Measurements from ENCODE around the gene CCR1. TPM values are rescaled to one million over a fixed set of nuclear protein-coding genes. Genes with fewer than 3 reads are reported as not detected.

CCR1 gene
- total and polyA plus RNA-seq, 2 of the 13 experiments (the other 11 are each of a cell fraction or from before 2014, with no cell fraction given), result not detected

DNA sequence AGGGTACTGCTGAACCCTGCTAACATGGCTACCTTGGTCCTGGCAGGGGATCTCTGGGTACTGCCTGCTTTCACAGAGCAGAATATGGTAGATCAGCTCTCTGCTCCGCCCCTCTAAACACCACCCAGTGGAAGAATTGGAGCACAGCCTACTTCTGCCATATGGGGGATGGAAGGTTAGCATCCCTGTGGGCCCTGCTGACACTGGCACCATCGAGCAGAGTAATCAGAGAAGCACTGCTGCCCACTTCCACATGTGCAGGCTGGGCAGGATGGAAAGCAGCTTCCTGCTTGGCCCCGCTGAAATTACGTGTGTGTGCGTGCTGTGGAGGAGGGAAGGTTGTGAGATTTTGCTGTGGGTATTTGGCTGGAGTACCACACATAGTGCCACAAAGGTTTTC, 24.8 kb downstream of the CCR1 start:
- Histone ChIP-seq H3K4me1 (ENCODE audit: insufficient read depth, low read length) (no peaks in the 10 kb centered on the region), H3K4me3 (replicated peaks in 1 of 3; ENCODE audit: insufficient read depth in 1 of 3, low read depth in 2 of 3, low read length in 3 of 3) (no peak overlapping the region), H3K27ac (ENCODE audit: extremely low read length, insufficient read depth, low read length) (no peak overlapping the region), H3K36me3 (replicated peaks in 1 of 2; ENCODE audit: control insufficient read depth in 1 of 2, insufficient read depth in 2 of 2, low read length in 2 of 2) (no peaks in the 10 kb centered on the region), H4K20me1 (ENCODE audit: insufficient read depth, low read length) (no peaks in the 10 kb centered on the region), H3K27me3 (ENCODE audit: control insufficient read depth in 1 of 2, insufficient read depth in 2 of 2, low read length in 2 of 2) (no peaks in the 10 kb centered on the region), H3K4me2 (ENCODE audit: low read depth, low read length) (no peak overlapping the region), H3K9ac (ENCODE audit: insufficient read depth, low read depth, low read length) (no peak overlapping the region), H3K79me2 (ENCODE audit: insufficient read depth, low read length) (no peaks in the 10 kb centered on the region), H3K9me3 (ENCODE audit: low read length) (no peaks in the 10 kb centered on the region), H2AFZ (ENCODE audit: low read length) (no peak overlapping the region)
- WGBS (ENCODE audit: low lambda C conversion rate), result 21% methylated on average over 3 of the region's 5 CpGs
- POLR2A ChIA-PET, result no interaction called here
- in situ Hi-C loops (cut with HindIII; ENCODE audit: extremely low pct_ligation_motif_present, low pct_unique_long_range_greater_than_20kb), result no loop called here
- CTCF ChIA-PET (ENCODE audit: low intra/inter-chr PET ratio, low total read pairs), result no interaction called here
- TF ChIP-seq ZNF891 (CRISPR knock-in tag; IDR thresholded peaks at IDR 0.05), result no peak
- no peak for TF ChIP-seq NCOR1 (IDR thresholded peaks at IDR 0.05; ENCODE audit: borderline replicate concordance, low read length)
- TF ChIP-seq ZNF343 (CRISPR knock-in tag; IDR thresholded peaks at IDR 0.05), result no peak
- intact Hi-C loops (cut with micrococcal nuclease; ENCODE audit: unreplicated experiment), result no loop called here
- 0 out of 3 replicates have a peak, but pooled peaks have one; percentile 38 for ATAC-seq
- no peak for FAIRE-seq
- BruUV-seq (replicated peaks), result no TSS peak
- DNase-seq (ENCODE audit: low spot score), result no peak

DNA sequence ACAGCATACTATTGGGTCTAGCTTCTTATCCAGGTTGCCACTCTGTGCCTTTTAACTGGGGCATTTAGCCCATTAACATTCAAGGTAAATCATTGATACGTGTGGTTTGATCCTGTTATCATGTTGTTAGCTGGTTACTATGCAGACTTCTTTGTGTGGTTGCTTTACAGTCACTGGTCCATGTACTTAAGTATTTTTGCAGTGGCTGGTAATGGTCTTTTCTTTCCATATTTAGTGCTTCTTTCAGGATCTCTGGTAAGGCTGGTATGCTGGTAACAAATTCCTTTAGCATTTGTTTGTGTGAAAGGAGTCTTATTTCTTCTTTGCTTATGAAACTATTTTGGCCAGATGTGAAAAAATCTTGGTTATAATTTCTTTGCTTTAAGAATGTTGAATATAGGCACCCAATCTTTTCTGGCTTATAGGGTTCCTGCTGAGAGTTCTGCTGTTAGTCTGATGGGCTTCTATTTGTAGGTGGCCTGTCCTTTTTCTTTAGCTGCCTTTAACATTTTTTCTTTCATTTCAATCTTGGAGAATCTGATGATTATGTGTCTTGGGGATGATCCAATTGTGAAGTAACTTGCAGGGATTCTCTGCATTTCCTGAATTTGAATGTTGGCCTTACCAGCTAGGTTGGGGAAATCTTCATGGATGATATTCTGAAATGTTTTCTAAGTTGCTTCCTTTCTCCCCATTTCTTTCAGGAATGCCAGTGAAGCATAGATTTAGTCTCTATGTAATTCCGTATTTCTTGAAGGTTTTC, 39.3 kb downstream of the CCR1 start:
- no peaks in the 10 kb centered on the region for H3K27me3 ChIP-seq (ENCODE audit: control insufficient read depth in 1 of 2, insufficient read depth in 2 of 2, low read length in 2 of 2)
- ChIA-PET CTCF (ENCODE audit: low intra/inter-chr PET ratio, low total read pairs) (no interaction called here), POLR2A (no interaction called here)
- H3K79me2 ChIP-seq (ENCODE audit: insufficient read depth, low read length), result no peaks in the 10 kb centered on the region
- no peak overlapping the region for H2AFZ ChIP-seq (ENCODE audit: low read length)
- H3K4me1 ChIP-seq (ENCODE audit: insufficient read depth, low read length), result peaks cover 2% of the 10 kb centered on the region
- WGBS (ENCODE audit: low lambda C conversion rate), result 0% methylated on average over 2 of the region's 2 CpGs
- no peak overlapping the region for H3K4me3 ChIP-seq (replicated peaks in 1 of 3; ENCODE audit: insufficient read depth in 1 of 3, low read depth in 2 of 3, low read length in 3 of 3)
- ATAC-seq (no peak), DNase-seq (ENCODE audit: low spot score) (no peak), FAIRE-seq (no peak)
- no peak overlapping the region for H3K9ac ChIP-seq (ENCODE audit: insufficient read depth, low read depth, low read length)
- no peaks in the 10 kb centered on the region for H4K20me1 ChIP-seq (ENCODE audit: insufficient read depth, low read length)
- in situ Hi-C loops (cut with HindIII; ENCODE audit: extremely low pct_ligation_motif_present, low pct_unique_long_range_greater_than_20kb) (no loop called here), intact Hi-C loops (cut with micrococcal nuclease; ENCODE audit: unreplicated experiment) (no loop called here)
- no peak overlapping the region for H3K27ac ChIP-seq (ENCODE audit: extremely low read length, insufficient read depth, low read length)
- no peaks in the 10 kb centered on the region for H3K36me3 ChIP-seq (replicated peaks in 1 of 2; ENCODE audit: control insufficient read depth in 1 of 2, insufficient read depth in 2 of 2, low read length in 2 of 2)
- no peaks in the 10 kb centered on the region for H3K9me3 ChIP-seq (ENCODE audit: low read length)
- H3K4me2 ChIP-seq (ENCODE audit: low read depth, low read length), result no peak overlapping the region
- no TSS peak for BruUV-seq (replicated peaks)
- TF ChIP-seq, protein P1, sequence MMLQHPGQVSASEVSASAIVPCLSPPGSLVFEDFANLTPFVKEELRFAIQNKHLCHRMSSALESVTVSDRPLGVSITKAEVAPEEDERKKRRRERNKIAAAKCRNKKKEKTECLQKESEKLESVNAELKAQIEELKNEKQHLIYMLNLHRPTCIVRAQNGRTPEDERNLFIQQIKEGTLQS (CRISPR knock-in tag; IDR thresholded peaks at IDR 0.05), result no peak
- no peak for TF ChIP-seq PTBP1 (IDR thresholded peaks at IDR 0.05; ENCODE audit: low read depth, low read length, poor library complexity, severe bottlenecking)
- TF ChIP-seq KLF12 (CRISPR knock-in tag; IDR thresholded peaks at IDR 0.05; ENCODE audit: borderline replicate concordance), result no peak
- TF ChIP-seq TEAD2 (CRISPR knock-in tag; IDR thresholded peaks at IDR 0.05), result no peak
- TF ChIP-seq, protein P2, sequence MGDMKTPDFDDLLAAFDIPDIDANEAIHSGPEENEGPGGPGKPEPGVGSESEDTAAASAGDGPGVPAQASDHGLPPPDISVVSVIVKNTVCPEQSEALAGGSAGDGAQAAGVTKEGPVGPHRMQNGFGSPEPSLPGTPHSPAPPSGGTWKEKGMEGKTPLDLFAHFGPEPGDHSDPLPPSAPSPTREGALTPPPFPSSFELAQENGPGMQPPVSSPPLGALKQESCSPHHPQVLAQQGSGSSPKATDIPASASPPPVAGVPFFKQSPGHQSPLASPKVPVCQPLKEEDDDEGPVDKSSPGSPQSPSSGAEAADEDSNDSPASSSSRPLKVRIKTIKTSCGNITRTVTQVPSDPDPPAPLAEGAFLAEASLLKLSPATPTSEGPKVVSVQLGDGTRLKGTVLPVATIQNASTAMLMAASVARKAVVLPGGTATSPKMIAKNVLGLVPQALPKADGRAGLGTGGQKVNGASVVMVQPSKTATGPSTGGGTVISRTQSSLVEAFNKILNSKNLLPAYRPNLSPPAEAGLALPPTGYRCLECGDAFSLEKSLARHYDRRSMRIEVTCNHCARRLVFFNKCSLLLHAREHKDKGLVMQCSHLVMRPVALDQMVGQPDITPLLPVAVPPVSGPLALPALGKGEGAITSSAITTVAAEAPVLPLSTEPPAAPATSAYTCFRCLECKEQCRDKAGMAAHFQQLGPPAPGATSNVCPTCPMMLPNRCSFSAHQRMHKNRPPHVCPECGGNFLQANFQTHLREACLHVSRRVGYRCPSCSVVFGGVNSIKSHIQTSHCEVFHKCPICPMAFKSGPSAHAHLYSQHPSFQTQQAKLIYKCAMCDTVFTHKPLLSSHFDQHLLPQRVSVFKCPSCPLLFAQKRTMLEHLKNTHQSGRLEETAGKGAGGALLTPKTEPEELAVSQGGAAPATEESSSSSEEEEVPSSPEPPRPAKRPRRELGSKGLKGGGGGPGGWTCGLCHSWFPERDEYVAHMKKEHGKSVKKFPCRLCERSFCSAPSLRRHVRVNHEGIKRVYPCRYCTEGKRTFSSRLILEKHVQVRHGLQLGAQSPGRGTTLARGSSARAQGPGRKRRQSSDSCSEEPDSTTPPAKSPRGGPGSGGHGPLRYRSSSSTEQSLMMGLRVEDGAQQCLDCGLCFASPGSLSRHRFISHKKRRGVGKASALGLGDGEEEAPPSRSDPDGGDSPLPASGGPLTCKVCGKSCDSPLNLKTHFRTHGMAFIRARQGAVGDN (CRISPR knock-in tag; IDR thresholded peaks at IDR 0.05), result no peak
- TF ChIP-seq, protein P3, sequence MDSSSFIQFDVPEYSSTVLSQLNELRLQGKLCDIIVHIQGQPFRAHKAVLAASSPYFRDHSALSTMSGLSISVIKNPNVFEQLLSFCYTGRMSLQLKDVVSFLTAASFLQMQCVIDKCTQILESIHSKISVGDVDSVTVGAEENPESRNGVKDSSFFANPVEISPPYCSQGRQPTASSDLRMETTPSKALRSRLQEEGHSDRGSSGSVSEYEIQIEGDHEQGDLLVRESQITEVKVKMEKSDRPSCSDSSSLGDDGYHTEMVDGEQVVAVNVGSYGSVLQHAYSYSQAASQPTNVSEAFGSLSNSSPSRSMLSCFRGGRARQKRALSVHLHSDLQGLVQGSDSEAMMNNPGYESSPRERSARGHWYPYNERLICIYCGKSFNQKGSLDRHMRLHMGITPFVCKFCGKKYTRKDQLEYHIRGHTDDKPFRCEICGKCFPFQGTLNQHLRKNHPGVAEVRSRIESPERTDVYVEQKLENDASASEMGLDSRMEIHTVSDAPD (CRISPR knock-in tag; IDR thresholded peaks at IDR 0.05), result no peak
